GM12864 (cell line): Measurements from ENCODE around the gene TOX3.

Experiments
- DNase-seq: peaks from one replicate; pipeline ENCODE4 v3.0.0-alpha.2; 2011; ENCODE audit warnings: low read depth
- H3K4me3 ChIP-seq: 2 replicates; pipeline ENCODE4 v1.5.1; 2011; ENCODE audit warnings: mild to moderate bottlenecking, low read depth, low read length, control low read depth
- CTCF ChIP-seq: IDR thresholded peaks from 2 replicates; pipeline ENCODE4 v1.5.1; 2011; ENCODE audit warnings: low read depth, mild to moderate bottlenecking, moderate library complexity, low read length, control low read depth, inconsistent platforms; ENCODE audit errors: missing control alignments

The TOX3 gene

DNA sequence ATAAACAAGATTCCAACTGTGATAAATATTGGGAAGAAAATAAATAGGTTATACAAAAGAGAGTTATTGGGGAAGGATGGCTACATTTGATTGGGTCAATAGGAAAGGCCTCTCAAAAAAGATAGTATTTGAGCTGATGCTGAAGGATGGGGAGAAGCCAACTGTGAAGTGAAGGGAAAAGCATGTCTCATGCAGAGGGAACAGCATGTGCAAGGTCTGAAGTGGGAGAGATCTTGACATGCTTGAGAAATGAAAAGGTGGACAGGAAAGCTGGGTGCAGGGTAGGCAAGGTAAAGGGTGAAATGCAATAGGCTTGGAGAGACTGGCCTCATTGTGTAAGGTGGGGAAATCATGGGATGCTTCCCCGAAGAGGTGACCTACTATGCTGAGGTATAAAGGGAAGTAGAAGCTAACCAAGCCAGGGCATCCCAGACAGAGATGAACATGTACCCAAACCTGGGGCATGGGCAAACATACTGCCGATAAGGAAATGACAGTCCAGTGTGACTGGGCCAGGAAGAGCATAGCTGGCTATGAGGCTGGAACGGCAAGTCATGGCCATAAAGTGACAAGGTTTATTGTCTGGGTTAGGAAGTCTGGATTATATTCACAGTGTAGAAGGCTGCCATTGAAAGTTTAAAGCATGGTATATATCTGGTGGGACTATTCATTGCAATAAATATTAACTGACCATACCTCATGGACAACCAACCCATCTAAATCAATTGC is 91.2 kb downstream of the TOX3 start:
- DNase-seq, result no peak
- TF ChIP-seq CTCF, result no peak
- no peak overlapping the region for H3K4me3 ChIP-seq

DNA sequence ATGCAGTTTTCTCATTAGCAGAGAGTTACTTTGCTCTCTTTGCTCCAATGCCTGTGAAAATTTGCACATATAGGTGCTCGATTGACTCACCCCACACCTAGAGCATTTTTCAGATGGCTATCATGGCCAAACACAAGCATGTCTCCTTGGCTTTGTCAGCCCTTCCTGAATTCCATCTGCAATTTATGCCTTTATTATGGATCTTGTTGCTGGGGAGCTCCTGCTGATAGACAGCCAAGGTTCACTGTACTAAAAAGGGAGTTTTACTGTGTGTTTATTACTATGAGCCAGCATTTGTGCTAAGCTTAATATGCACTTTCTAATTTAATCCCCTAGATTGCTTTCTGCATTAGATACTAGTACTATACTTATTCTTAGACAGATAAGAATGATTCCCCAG is 93.3 kb downstream of the TOX3 start:
- no peak for DNase-seq
- H3K4me3 ChIP-seq, result no peak overlapping the region
- TF ChIP-seq CTCF, result no peak

DNA sequence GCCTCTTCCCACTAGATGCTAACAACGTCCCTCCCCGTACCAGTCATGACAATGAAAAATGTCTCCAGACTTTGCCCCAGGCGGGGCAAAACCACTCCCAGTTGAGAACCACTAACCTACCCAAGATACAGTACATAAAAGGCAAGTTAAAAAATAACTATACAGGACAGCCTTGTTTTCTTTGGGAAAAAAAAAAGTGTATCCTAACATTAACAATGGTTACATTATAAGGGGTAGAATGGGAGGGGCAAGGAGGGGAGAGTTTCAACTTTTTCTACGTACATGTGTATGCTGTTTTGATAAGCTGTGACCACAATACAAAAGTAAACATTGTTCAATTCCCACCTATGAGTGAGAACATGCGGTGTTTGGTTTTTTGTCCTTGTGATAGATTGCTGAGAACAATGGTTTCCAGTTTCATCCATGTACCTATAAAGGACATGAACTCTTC is 94.9 kb downstream of the TOX3 start:
- no peak for TF ChIP-seq CTCF
- no peak overlapping the region for H3K4me3 ChIP-seq
- no peak for DNase-seq

GRCh38 chr16:52450916-52451315 is 96.0 kb downstream of the TOX3 start:
- no peak overlapping the region for H3K4me3 ChIP-seq
- no peak for TF ChIP-seq CTCF

DNA sequence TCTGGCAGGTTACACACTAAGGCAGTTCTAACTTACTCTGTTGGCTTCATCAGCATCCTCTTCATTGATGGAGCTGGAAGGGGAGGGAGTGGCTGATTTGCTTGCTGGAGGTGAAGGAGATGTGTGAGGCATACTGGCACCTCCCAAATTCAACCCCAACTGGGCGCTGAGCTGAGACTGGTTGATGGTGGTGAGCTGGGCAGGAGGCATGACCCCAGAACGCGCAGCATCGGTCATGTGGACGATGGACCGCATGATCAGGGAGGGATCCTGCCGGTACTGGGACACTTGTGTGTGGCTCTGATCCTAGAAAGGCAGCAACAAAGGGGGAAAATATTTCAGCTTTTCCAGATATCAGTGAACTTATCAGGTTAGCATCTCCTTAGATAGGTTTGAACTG is 96.7 kb downstream of the TOX3 start:
- DNase-seq, result no peak
- no peak overlapping the region for H3K4me3 ChIP-seq
- no peak for TF ChIP-seq CTCF

More at GRCh38 chr16:52450916-52451315, 96.0 kb downstream of the TOX3 start:
- DNase-seq, result no peak

DNA sequence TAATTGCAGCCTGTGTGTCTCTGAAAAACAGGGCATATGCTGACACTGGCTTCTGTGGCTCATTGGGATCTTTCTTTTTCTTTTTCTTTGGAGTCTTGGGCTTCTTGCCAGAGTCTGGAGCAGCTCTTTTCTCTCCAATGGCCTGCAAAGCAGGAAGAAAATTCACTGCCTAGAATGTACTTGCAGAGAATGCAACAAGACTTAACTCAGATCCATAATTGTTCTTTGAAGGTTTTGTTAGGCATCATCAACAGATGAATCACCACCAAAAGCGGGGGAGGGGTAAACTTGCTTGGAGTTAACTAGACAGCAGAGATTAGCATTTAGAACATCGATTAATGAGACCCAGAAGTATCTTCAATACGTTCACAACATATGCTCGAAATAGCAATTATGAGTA is 100.9 kb downstream of the TOX3 start:
- no peak for TF ChIP-seq CTCF
- H3K4me3 ChIP-seq, result no peak overlapping the region
- DNase-seq, result no peak

GRCh38 chr16:52441886-52442285 is 105.1 kb downstream of the TOX3 start:
- no peak for DNase-seq
- TF ChIP-seq CTCF, result no peak
- no peak overlapping the region for H3K4me3 ChIP-seq
